HG03045 (cell line): Measurements from ENCODE around the gene DCBLD1.

Experiments
- ATAC-seq: cut with Tn5 transposase; IDR thresholded peaks from one replicate; pipeline ENCODE4 v1.9.1; 2021; ENCODE audit warnings: mild to moderate bottlenecking, moderate library complexity; ENCODE audit not compliant: unreplicated experiment

The DCBLD1 gene

DNA sequence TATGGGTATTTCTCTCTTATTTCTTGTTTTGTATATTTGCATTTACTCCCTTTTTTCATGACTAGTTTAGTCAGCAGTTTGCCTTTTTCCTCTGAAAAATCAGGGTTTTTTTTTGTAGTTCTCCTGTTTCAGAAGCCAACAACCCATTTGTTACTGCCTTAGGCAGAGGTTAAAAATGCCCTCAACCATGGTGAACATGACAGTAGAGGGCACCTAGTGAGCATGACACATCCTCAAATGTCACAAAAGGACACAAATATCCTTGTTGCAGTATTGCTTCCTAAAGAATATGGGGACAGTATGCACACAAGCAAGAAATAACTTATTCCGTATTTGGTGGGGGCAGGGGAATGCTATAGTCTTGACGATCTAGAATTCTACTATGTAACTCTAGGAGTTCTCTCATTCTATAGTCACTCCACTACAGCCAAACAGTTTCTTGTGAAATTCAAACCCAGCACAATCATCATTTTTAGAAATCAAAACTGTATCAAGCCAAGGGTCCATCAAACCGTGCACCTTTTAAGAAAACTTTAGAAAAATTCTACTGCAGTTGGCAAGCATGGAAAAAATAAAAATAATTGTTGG is 72.9 kb downstream of the DCBLD1 start:
- ATAC-seq, result no peak

GRCh38 chr6:117555882-117556498 is 73.5 kb downstream of the DCBLD1 start:
- no peak for ATAC-seq

DNA sequence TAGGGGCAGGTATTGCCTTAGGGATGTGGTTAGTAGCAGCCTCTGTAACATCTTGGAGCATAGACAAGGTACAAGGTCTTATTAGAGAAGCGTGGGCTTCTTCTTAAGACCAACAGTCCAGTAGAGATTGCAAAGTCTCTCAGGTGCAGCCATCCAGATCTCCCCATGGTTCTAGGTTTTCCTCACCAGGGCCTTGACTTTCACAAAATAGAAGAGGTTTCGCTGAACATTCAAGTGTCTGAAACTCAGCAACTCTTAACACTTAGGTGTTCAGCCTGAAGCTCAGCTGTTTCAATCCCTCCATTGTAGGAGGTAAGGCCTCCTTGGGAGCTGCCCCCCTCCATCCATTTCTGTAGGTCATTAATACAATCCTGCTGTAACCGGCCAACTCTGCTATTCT is 75.5 kb downstream of the DCBLD1 start:
- no peak for ATAC-seq

- no peak for ATAC-seq
These were observed 76.3 kb downstream of the DCBLD1 start for GRCh38 chr6:117558818-117559217.

DNA sequence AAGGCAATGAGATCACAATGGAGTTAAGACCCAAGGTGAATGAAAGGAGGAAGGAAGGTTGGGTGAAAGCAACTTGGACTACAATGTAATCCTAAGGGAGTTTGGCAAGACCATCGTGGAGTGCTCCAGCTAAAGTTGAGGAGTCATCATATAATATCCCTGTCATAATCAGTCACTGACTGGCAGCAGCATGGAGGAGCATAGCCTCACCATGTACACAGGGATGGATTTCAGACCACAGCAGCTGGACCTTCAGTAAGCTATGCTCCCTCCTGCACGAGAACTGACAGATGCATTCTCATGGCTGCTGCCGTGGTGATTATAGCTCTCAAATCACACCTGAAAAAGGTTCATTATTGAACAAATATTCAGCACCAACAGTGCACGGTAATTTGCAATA is 76.8 kb downstream of the DCBLD1 start:
- ATAC-seq, result no peak

- no peak for ATAC-seq
These were observed 78.7 kb downstream of the DCBLD1 start for GRCh38 chr6:117561128-117561527.

- no peak for ATAC-seq
These were observed 82.2 kb downstream of the DCBLD1 start for GRCh38 chr6:117564681-117565080.

GRCh38 chr6:117568247-117568646 is 85.8 kb downstream of the DCBLD1 start:
- no peak for ATAC-seq

DNA sequence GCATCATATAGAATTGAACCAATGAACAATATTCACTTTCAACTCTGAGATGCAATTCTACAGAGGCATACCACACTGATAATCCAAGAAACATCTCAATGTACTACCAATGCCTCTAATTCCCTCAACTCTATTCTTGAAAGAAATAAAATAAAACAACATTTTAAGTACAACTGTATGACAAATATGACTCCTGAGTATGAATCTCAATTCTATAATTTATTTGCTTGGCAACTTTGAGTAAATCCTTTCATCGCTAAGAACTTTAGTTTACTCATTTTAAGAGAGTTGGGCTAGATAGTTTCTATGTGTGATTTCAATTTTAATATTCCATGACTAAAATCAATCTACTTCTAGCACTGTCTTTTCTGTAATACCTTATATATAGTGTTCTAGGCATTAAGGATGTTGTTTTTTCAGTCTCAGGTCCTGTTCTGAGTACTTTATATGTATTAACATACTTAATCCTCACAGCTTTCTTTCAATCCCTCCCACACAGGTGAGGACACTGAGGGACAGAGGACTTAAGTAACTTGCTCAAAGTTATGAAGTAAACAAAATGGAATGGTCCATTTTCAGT is 86.4 kb downstream of the DCBLD1 start:
- no peak for ATAC-seq

- ATAC-seq, result no peak
These were observed 90.7 kb downstream of the DCBLD1 start for GRCh38 chr6:117573006-117573680.

GRCh38 chr6:117574198-117574597 is 91.7 kb downstream of the DCBLD1 start:
- ATAC-seq, result no peak

DNA sequence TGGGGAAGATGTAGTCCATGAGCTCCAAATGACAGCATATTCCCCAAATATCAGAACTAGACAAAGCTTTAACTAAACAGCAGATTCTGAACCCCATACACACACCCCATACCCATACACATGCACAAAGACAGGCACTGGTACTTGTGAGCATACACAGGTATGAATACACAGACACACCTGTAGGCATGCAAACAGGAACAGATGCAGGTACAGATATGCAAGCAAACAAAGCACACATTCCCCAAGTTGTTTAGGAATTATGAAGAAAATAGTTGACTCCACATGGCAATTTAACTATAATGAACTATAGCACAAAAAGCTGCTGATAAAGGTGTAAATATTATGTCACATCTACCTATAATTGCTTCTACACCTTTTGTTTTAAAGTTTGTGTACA is 103.2 kb downstream of the DCBLD1 start:
- ATAC-seq, result no peak

DNA sequence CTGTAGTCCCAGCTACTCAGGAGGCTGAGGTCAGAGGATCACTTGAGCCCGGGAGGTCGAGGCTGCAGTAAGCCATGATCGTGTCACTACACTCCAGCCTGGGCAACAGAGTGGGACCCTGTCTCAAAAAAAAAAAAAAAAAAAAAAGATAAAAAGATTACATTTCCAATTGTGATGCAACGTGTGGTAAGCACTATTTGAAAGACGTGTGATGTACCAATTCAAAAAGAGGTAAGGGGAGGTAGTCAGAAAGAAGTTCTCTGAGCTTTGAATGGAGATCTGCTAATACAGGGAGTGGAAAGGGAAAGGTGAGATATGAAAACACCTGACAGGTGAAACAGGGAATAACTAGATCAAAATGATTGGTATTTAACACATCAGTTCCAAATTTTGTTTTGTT is 108.0 kb downstream of the DCBLD1 start:
- ATAC-seq, result no peak

DNA sequence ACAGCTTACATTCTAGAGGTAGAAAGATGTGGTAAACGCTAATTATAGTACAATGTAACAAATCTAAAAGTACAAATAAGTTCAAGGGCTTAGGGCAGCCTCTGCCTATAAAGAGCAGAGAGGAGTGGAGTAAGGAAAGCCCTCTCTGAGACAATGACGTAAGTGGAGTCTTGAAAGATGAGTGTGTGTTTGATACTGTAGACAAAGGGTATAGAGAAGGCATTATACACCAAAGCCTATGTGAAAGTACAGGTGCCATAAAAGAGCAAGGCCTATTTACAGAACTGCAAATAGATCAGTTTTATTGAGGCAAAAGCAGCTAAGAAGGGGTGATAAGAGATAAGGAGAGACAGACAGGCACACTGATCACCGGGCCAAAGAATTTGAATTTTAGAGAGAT is 108.9 kb downstream of the DCBLD1 start:
- no peak for ATAC-seq

DNA sequence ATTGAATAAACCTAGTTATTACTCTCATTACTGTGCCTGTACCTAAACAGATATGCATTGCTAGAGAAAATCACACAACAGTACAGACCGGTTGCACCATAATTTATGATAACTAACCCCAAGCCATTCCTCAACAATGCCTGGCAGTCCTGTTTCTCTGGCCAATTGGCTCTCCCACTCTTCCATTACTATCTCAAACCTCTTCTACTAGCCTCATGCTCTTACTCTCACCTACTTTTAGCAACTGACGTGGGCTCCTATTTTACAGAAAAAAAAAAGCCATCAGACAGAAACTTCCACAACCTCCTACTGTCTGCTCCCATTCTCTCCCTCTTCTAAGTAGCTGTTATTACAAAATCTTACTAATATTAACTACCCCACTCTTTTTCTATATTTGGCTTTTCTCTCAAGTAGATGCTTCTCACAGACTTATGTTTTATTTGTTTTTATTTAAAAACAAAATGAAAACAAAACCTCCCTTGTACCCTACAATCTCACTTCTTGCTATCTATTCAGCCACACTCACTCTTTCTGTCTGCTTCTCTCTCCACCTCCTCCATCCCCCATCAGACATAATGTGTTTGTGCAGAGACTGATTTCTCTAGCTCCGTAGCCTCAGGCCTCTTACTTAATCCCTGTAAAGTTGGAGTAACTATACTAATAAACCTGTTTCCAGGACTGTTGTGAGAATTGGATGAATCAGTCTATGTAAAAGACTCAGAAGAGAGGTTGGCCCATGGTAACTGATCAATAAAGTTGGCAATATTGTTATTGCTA is 110.7 kb downstream of the DCBLD1 start:
- ATAC-seq, result no peak

DNA sequence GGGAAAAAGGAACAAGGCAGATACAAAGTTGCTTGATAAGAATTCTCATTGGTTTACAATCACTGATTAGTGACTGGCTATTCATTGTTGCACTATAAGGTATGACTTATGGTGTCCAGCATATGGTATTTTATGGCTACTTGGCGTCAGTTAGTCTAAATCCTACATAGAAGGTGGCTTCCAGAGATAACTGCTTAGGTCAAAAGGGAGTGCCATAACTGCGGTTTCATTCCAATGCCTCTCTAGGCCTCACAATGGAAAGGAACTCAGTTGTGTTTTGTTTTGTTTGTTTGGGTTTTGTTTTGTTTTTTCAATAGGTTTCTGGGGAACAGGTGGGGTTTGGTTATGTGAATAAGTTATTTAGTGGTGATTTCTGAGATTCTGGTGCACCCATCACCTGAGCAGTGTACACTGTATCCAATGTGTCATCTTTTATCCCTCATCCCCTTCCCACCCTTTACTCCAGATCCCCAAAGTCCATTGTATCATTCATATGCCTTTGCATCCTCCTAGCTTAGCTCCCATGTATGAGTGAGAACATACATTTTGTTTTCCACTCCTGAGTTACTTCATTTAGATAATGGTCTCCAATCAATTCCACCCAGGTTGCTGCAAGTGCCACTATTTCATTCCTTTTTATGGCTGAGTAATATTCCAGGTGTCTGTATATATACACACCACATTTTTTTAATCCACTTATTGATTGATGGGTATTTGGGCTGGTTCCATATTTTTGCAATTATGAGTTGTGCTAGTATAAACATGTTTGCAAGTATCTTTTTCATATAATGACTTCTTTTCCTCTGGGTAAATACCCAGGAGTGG is 112.8 kb downstream of the DCBLD1 start:
- no peak for ATAC-seq

DNA sequence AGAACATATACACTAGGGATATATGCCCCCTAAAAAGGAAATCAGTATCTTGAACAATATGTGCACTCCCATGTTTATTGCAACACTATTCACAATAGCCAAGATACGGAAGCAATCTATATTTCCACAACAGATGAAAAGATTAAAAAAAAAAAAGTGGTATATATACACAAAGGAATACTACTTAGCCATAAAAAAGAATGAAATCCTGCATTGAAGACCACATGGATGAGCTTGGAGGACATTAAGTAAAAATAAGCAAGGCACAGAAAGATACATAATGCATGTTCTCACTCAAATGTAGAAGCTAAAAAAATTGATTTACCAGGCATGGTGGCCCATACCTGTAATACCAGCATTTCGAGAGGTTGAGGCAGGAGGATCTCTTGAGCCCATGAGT is 115.3 kb downstream of the DCBLD1 start:
- ATAC-seq, result no peak
